Measurements from ENCODE around the gene FBN1. TPM values are rescaled to one million over a fixed set of nuclear protein-coding genes. Genes with fewer than 3 reads are reported as not detected.
A peak's percentile ranks its signal among the peaks of the same experiment; 100 is the strongest.

FBN1 gene
- total and polyA plus RNA-seq, 10 of the 15 experiments (the other 5 are each of a cell fraction or from before 2014, with no cell fraction given): 2.2 to 15.3 (median 7.0) TPM

DNA sequence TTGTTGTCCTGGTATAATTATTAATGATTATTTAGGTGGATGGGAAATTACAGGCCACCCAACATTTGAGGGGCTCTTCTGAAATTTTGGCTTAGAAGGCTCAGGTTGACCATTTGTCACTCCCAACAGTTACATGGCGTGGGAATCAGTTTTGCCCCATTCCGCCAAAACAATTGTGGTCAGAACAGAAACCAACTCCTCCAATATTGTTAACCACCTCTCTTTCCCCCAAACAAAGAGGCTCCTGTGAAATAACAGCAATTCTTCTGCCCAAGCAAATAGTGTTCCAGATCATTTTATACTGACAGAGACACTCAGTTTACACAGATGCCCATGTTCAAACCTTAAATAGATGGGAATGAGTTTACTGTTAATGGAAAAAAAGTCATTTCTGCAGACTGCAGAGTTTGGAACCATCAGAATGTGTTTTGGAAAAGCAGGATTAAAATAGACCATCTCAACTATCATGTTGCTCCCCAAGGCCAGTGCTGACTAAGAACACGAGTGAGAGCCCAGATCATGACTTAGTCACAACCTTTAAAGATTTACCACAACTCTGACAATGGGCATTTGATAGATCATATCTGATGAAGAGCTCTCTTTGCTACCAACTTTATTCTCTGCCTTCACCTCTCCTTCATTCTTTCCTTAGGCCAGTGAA lies 212.2 kb downstream of the FBN1 start (continued):
- TF ChIP-seq SKIL (IDR thresholded peaks at IDR 0.05; ENCODE audit: low read depth, poor library complexity, severe bottlenecking): no peak
- TF ChIP-seq CHD2 (IDR thresholded peaks at IDR 0.05; ENCODE audit: borderline replicate concordance, low read depth, low read length): no peak
- no peak for TF ChIP-seq MTA3 (IDR thresholded peaks at IDR 0.05; ENCODE audit: borderline replicate concordance, low read length)
- no peak for TF ChIP-seq ZZZ3 (IDR thresholded peaks at IDR 0.05; ENCODE audit: control insufficient read depth, insufficient read length, low read depth)
- TF ChIP-seq PRDM15 (CRISPR knock-in tag; IDR thresholded peaks at IDR 0.05): no peak
- TF ChIP-seq NFYA (IDR thresholded peaks at IDR 0.05; ENCODE audit: borderline replicate concordance, low read depth, low read length): no peak
- peak; percentile 73 for TF ChIP-seq RUNX3 (IDR thresholded peaks at IDR 0.05; ENCODE audit: low read length)
- TF ChIP-seq SMAD1 (IDR thresholded peaks at IDR 0.05; ENCODE audit: low read depth, partially characterized antibody): no peak
- TF ChIP-seq EED (IDR thresholded peaks at IDR 0.05; ENCODE audit: low read depth): no peak; the same call in 1 of the 2 replicates
- TF ChIP-seq MYB (IDR thresholded peaks at IDR 0.05; ENCODE audit: borderline replicate concordance, low read depth, low read length): no peak
- TF ChIP-seq ZNF24 (IDR thresholded peaks at IDR 0.05): no peak
- TF ChIP-seq CBX3 (IDR thresholded peaks at IDR 0.05; ENCODE audit: borderline replicate concordance, low read depth): no peak
- TF ChIP-seq CEBPB (IDR thresholded peaks at IDR 0.05; ENCODE audit: borderline replicate concordance in 1 of 2, low read depth in 2 of 2, low read length in 2 of 2): no peak
- TF ChIP-seq, protein P1, sequence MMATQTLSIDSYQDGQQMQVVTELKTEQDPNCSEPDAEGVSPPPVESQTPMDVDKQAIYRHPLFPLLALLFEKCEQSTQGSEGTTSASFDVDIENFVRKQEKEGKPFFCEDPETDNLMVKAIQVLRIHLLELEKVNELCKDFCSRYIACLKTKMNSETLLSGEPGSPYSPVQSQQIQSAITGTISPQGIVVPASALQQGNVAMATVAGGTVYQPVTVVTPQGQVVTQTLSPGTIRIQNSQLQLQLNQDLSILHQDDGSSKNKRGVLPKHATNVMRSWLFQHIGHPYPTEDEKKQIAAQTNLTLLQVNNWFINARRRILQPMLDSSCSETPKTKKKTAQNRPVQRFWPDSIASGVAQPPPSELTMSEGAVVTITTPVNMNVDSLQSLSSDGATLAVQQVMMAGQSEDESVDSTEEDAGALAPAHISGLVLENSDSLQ (IDR thresholded peaks at IDR 0.05): no peak
- TF ChIP-seq, protein P2, sequence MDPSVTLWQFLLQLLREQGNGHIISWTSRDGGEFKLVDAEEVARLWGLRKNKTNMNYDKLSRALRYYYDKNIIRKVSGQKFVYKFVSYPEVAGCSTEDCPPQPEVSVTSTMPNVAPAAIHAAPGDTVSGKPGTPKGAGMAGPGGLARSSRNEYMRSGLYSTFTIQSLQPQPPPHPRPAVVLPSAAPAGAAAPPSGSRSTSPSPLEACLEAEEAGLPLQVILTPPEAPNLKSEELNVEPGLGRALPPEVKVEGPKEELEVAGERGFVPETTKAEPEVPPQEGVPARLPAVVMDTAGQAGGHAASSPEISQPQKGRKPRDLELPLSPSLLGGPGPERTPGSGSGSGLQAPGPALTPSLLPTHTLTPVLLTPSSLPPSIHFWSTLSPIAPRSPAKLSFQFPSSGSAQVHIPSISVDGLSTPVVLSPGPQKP (IDR thresholded peaks at IDR 0.05; ENCODE audit: low read depth, low read length): no peak
- no peak for TF ChIP-seq BRCA1 (IDR thresholded peaks at IDR 0.05; ENCODE audit: low read depth, low read length)
- TF ChIP-seq MEF2B (IDR thresholded peaks at IDR 0.05; ENCODE audit: partially characterized antibody, poor library complexity, severe bottlenecking): no peak
- TF ChIP-seq JUND (IDR thresholded peaks at IDR 0.05; ENCODE audit: low read depth, low read length): 0 out of 2 replicates have a peak, but pooled peaks have one; percentile 26
- TF ChIP-seq RAD21 (IDR thresholded peaks at IDR 0.05; ENCODE audit: insufficient read depth, low read depth, low read length): no peak
- peak; percentile 91 for TF ChIP-seq JUNB (IDR thresholded peaks at IDR 0.05)
- no peak for TF ChIP-seq YBX1 (IDR thresholded peaks at IDR 0.05)
- TF ChIP-seq RBBP5 (conservative IDR thresholded peaks at IDR 0.05): no peak
